ENCODE data around the gene MRNIP. TPM values are rescaled to one million over a fixed set of nuclear protein-coding genes. Genes with fewer than 3 reads are reported as not detected.

Gene MRNIP
- total RNA-seq, 3 donors from 2014 or later = 32.3 to 67.2 (median 48.8) TPM

GRCh38 chr5:179904463-179905160 is 46.0 kb upstream of the MRNIP start:
- Histone ChIP-seq H3K27ac (no peak overlapping the region), H3K9me3 (no peaks in the 10 kb centered on the region), H3K4me3 (no peak overlapping the region), H3K36me3 (peaks cover 5% of the 10 kb centered on the region), H3K27me3 (no peaks in the 10 kb centered on the region), H3K4me1 (no peaks in the 10 kb centered on the region)
- intact Hi-C loops (cut with DNase I; ENCODE audit: low total_unique reads) = no loop called here
- no peak for DNase-seq (ENCODE audit: low spot score in 2 of 2)
- TF ChIP-seq POLR2AphosphoS5 (IDR thresholded peaks at IDR 0.05) (no peak), CTCF (IDR thresholded peaks at IDR 0.05) (no peak), POLR2A (IDR thresholded peaks at IDR 0.05) (no peak)

- Histone ChIP-seq H3K4me1 (no peaks in the 10 kb centered on the region), H3K36me3 (peaks cover 5% of the 10 kb centered on the region), H3K9me3 (no peaks in the 10 kb centered on the region), H3K4me3 (no peak overlapping the region), H3K27me3 (no peaks in the 10 kb centered on the region), H3K27ac (no peak overlapping the region)
- DNase-seq (ENCODE audit: low spot score in 2 of 2) = no peak
- TF ChIP-seq POLR2A (IDR thresholded peaks at IDR 0.05) (no peak), CTCF (IDR thresholded peaks at IDR 0.05) (no peak), POLR2AphosphoS5 (IDR thresholded peaks at IDR 0.05) (no peak)
- intact Hi-C loops (cut with DNase I; ENCODE audit: low total_unique reads) = loop anchor here (2.0 kb wide), 1 partner anchor 56 kb away; no protein-coding TSS in a partner anchor
Observed at GRCh38 chr5:179902763-179903158, 44.1 kb upstream of the MRNIP start.

- H3K27me3 ChIP-seq = no peaks in the 10 kb centered on the region
- TF ChIP-seq CTCF (IDR thresholded peaks at IDR 0.05) (no peak), POLR2A (IDR thresholded peaks at IDR 0.05) (no peak), POLR2AphosphoS5 (IDR thresholded peaks at IDR 0.05) (no peak)
- H3K36me3 ChIP-seq = peaks cover 5% of the 10 kb centered on the region
- no peaks in the 10 kb centered on the region for H3K4me1 ChIP-seq
- peak overlapping the region in 1 of 2 donors; percentile 40 for H3K27ac ChIP-seq
- H3K4me3 ChIP-seq = no peak overlapping the region
- no peaks in the 10 kb centered on the region for H3K9me3 ChIP-seq
- no peak for DNase-seq (ENCODE audit: low spot score in 2 of 2)
- intact Hi-C loops (cut with DNase I; ENCODE audit: low total_unique reads) = loop anchor here (2.0 kb wide), 1 partner anchor 57 kb away; no protein-coding TSS in a partner anchor
Observed at GRCh38 chr5:179901915-179902762, 43.5 kb upstream of the MRNIP start.

GRCh38 chr5:179901462-179901861 is 42.8 kb upstream of the MRNIP start:
- peaks cover 5% of the 10 kb centered on the region for H3K36me3 ChIP-seq
- no peak for DNase-seq (ENCODE audit: low spot score in 2 of 2)
- intact Hi-C loops (cut with DNase I; ENCODE audit: low total_unique reads) = no loop called here

More at GRCh38 chr5:179901462-179901861, 42.8 kb upstream of the MRNIP start:
- Histone ChIP-seq H3K9me3 (no peaks in the 10 kb centered on the region), H3K4me1 (no peaks in the 10 kb centered on the region), H3K27ac (no peak overlapping the region), H3K4me3 (no peak overlapping the region), H3K27me3 (no peaks in the 10 kb centered on the region)
- TF ChIP-seq CTCF (IDR thresholded peaks at IDR 0.05) (no peak), POLR2AphosphoS5 (IDR thresholded peaks at IDR 0.05) (no peak), POLR2A (IDR thresholded peaks at IDR 0.05) (no peak)

Measured in breast epithelium (tissue), 4 donors.